ENCODE results near the gene ATG4C.
"Not testable (repeated sequence)": the region's sequence is repeated elsewhere in the genome, so short reads cannot be mapped to it uniquely, and the experiment has no call there.

Gene ATG4C, protein sequence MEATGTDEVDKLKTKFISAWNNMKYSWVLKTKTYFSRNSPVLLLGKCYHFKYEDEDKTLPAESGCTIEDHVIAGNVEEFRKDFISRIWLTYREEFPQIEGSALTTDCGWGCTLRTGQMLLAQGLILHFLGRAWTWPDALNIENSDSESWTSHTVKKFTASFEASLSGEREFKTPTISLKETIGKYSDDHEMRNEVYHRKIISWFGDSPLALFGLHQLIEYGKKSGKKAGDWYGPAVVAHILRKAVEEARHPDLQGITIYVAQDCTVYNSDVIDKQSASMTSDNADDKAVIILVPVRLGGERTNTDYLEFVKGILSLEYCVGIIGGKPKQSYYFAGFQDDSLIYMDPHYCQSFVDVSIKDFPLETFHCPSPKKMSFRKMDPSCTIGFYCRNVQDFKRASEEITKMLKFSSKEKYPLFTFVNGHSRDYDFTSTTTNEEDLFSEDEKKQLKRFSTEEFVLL

DNA sequence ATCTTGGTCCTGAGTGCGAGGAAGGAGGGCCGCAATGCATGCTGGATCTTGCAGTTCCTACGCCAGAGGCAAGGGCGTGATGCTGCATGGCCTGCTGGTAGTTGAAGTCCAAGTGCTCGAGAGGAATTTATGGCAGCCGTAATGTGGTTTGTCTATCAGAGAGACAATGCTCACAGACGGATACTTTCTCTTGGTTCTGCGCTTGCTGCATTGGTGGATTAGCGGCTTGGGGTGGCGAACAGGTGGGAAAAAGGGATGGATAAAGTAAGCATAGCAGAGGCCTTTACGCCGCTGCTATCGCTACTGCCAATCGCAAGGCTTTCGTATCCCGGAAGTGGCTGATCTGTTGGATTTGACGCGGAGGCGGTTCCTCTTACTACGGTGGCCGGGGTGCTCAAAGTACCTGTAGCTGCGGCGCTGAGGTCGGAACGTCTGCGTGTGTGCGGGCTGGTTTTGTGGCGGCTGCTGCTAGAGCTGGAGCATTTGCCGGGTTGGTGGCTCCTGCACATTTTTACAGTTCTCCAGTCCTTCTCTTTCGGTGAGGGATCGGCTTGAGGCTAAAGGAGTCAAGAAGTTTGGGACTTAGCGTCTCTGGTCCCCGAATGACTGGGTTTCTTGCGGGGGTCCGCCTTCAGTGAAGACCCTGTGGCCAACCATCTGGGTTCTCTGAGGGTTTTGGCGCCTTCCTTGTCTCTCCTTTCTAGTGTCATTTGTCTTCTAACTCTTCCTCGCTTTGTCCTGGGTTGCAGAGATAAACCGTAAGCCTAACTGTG is at the start of gene ATG4C:
TSS of gene ATG4C (plus strand) at position 397 of the 773 bp plus-strand sequence. CDS start 19,655 bp downstream, outside the sequence.
- DNase-seq: peak; percentile 89

DNA sequence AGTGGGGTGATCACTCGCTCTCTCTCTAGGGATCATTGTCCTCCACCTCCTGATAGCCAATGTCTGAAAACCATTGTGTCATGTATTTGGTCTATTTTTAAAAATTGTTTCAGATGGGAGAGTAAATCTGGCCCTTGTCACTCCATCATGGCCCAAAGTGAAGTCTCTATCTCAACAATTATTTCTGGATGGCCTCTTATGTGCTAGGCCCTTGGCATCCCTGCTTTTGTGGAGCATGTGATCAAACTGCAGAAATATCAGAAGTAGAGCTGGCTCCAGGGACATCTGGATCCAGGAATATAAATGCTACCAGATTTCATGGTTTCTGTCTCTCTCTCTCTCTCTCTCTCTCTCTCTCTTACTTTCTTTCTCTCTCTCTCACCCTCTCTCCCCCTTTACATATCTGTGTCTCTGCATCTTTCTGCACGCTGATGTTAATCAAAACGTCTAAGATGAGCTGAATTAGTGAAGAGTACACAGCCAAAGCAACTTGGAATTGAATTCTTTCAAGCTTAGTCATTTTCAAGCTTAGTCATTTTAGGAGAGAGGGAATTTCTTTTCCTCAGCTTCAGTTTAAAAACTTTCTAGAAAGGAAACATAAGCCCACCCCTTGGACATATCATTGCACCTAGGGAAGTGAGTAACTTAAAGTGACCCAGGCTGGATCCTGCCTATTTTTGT is 48.3 kb upstream of the ATG4C start:
- DNase-seq: no peak

DNA sequence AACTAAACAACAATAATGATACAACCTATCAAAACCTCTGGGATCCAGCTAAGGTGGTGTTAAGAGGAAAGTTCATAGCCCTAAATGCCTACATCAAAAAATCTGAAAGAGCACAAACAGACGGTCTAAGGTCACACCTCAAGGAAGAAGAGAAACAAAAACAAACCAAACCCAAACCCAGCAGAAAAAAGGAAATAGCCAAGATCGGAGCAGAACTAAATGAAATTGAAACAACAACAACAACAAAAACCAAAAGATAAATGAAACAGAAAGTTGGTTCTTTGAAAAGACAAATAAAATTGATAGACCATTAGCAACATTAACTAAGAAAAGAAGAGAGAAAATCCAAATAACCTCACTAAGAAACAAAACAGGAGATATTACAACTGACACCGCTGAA is 43.2 kb upstream of the ATG4C start:
- not testable (repeated sequence) for DNase-seq

DNA sequence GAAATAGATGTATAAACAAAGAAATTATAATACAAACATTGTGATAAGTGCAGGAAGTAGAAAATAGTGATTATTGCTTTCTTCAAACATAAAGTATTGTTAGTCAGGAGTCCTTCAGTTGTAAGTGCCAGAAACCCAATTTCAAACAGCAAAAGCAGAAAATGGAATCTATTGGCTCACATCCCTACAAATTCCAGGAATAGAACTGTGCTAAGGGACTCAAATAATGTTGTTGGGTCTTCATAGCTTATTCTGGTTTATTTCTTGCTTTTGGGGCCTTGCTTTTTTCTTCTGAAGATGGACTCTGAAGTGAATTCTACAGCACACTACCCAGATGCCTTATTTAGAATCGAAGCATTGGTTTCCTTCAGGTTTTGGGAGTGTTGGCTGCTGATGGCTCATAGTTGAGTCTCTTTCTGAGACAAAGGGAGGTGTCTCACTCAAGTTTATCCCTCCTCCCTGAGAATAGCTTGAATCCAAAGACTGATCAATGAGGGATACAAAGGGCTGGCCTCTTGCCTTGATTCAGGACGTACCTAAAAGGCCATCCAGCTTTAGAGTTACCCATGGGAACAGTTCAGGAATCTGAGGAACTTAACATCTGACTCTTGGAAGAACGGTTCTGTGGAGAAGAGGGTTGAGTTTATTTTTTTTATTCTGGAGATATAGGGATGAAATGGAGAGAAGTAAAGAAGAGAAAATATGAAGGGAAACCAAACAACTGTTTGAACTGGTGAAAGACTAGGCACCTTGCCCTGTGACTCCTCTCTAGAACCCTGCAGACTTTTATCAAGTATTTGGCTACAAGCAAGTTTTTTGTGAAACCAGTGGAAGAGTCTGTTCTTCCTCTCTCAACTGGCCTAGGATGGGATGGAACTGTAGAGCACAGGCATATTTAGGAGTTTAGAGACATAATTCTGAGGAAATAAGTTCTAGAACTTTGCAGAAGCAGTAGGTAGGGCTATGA is 39.0 kb upstream of the ATG4C start:
- no peak for DNase-seq

DNA sequence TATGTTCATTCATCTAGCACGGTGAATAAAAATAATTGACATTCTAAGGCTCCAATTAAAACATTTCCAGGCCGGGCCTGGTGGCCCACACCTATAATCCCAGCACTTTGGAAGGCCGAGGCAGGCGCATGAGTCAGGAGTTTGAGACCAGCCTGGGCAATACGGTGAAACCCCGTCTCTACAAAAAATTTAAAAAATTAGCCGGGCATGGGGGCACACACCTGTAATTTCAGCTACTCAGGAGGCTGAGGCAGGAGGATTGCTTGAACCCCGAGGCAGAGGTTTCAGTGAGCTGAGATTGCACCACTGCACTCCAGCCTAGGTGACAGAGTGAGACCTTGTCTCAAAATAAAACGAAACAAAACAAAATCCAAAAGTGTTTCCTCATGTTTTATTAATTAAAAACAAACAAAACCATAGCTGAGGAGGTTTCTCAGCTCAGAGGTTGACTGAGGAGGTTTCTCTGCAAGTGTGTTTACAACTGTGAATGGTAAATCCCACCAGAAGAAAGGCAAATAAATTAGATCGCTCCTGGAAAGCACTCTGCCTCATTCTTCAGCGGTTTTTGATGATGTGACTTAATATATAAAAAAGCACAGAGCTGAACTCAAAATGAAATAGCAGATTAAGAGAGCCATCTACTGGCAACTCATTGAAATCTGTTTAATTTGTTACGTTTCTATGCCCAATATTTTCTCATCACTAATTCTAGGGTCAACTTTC is 37.7 kb upstream of the ATG4C start:
- DNase-seq: peak; percentile 53

DNA sequence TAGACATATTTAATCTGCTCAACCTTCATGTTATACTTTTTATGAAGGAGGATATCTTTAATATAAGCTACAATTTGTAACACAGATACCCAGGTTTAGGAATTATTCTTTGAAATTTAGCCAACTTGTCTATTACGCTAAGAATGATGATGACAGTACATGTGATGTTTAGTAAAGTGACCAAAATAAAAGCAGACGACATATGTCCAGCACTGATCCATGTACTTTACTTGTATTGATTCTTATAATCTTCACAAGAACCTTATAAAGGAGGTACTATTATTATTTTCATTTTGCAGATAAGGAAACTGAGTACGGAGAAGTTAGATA is 37.2 kb upstream of the ATG4C start:
- DNase-seq: no peak

DNA sequence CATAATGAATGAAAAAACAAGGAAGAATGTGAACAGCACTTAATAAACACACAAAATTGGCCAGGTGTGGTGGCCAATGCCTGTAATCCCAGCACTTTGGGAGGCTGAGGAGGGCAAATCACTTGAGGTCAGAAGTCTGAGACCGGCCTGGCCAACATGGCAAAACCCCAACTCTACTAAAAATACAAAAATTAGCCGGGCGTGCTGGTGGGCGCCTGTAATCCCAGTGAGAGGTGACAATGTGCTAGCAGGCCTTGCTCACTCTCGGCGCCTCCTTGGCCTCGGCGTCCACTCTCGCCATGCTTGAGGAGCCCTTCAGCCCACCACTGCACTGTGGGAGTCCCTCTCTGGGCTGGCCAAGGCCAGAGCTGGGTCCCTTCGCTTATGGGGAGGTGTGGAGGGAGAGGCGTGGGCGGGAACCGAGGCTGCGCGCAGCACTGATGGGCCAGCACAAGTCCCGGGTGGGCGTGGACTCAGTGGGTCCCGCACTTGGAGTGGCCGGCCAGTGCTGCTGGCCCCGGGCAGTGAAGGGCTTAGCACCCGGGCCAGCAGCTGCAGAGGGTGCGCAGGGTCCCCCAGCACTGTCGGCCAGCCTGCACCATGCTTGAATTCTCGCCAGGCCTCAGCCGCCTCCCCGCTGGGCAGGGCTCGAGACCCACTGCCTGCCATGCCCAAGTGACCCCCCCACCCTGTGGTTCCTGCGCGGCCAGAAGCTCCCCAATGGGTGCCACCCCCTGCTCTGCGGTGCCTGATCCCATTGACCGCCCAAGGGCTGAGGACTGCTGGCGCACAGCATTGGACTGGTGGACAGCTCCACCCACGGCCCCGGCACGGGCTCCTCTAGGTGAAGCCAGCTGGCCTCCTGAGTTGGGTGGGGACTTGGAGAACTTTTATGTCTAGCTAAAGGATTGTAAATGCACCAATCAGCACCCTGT is 30.6 kb upstream of the ATG4C start:
- DNase-seq: no peak

DNA sequence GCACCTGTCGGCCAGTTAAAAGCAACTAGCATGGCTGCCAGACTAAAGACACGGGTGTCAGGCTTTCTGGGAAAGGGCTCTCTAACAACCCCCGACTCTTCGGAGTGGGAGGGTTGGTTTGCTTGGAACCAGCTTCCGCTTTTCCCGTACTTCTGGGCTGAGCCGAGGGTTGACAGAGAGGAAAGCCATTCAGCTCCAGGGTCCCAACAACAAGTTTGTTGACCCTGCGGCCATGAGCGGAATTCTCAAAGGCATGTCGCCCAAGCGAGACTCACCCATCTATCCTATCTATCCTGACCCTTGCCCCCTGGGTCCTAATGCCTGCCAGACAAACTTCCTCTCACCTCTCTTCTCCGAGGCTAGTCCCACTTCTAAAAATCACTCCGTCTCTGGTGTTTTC is 29.0 kb upstream of the ATG4C start:
- DNase-seq: not testable (repeated sequence)

DNA sequence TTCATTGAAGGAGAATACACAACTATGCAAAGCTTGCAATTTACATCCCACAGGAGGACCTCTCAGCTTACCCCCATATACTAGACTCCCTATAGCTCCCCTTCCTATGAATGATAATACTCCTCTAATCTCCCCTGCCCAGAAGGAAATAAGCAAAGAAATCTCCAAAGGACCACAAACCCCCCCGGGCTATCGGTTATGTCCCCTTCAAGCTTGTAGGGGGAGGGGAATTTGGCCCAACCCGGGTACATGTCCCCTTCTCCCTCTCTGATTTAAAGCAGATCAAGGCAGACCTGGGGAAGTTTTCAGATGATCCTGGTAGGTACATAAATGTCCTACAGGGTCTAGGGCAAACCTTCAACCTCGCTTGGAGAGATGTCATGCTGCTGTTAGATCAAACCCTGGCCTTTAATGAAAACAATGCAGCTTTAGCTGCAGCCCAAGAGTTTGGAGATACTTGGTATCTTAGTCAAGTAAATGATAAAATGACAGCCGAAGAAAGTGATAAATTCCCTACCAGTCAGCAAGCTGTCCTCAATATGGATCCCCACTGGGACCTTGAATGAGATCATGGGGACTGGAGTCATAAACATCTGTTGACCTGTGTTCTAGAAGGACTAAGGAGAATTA is 27.6 kb upstream of the ATG4C start:
- not testable (repeated sequence) for DNase-seq

DNA sequence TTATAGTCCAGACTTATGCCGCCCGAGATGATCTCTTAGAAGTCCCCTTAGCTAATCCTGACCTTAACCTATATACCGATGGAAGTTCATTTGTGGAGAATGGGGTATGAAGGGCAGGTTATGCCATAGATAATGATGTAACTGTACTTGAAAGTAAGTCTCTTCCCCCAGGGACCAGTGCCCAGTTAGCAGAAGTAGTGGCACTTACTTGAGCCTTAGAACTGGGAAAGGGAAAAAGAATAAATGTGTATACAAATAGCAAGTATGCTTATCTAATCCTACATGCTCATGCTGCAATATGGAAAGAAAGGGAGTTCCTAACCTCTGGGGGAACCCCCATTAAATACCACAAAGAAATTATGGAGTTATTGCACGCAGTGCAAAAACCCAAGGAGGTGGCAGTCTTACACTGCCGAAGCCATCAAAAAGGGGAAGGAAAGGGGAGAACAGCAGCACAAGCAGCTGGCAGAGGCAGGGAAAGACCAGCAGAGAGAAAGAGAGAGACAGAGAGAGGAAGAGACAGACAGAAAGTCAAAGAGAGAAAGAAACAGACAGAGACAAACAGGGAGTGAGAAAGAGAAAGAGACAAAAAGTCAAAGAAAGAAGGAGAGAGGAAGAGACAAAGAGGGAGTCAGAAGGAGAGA is 24.6 kb upstream of the ATG4C start:
- peak; percentile 37 for DNase-seq

DNA sequence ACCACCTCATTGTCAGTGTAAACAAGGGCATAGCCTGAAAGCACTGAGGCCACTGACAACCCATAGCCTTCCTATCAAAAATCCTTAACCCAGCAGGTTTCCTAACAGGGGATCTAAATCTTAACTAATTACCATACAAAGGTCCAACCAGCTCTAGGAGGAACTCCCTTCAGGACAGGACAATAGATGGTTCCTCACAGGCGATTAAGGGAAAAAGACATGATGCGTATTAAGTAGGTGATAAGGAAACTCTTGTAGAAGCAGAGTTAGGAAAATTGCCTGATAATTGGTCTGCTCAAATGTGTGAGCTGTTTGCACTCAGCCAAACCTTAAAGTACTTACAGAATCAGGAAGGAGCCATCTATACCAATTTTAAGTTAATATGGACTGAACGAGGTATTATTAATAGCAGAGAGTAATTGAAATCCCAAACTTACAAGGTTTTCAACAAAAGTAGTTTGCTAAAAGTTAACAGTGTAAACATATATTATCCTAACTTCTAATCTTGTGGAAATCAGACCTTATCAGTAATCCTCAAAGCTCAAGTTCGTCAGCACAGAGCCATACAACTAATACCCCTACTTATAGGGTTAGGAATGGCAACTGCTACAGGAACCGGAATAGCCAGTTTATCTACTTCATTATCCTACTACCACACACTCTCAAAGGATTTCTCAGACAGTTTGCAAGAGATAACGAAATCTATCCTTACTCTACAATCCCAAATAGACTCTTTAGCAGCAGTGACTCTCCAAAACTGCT is 23.7 kb upstream of the ATG4C start:
- DNase-seq: not testable (repeated sequence)

DNA sequence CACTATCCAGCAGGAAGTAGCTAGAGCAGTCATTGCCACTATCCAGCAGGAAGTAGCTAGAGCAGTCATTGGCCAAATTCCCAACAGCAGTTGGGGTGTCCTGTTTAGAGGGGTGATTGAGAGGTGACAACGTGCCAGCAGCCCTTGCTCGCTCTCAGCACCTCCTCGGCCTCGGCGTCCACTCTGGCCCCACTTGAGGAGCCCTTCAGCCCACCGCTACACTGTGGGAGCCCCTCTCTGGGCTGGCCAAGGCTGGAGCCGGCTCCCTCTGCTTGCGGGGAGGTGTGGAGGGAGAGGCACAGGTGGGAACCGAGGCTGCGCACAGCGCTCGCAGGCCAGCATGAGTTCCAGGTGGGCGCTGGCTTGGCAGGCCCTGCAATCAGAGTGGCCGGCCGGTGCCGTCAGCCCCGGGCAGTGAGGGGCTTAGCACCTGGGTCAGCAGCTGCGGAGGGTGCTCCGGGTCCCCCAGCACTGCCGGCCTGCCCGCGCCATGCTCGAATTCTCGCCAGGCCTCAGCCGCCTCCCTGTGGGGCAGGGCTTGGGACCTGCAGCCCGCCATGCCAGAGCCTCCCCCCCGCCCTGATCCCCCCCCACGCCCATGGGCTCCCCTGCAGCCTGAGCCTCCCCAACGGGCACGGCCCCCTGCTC is 22.6 kb upstream of the ATG4C start:
- not testable (repeated sequence) for DNase-seq

DNA sequence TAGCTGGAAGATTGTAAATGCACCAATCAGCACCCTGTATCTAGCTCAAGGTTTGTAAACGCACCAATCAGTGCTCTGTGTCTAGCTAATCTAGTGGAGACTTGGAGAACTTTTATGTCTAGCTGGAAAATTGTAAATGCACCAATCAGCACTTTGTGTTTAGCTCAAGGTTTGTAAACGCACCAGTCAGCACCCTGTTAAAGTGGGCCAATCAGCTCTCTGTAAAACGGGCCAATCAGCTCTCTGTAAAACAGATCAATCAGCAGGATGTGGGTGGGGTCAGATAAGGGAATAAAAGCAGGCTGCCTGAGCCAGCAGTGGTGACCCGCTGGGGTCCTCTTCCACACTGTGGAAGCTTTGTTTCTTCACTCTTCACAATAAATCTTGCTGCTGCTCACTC is 21.9 kb upstream of the ATG4C start:
- DNase-seq: not testable (repeated sequence)

DNA sequence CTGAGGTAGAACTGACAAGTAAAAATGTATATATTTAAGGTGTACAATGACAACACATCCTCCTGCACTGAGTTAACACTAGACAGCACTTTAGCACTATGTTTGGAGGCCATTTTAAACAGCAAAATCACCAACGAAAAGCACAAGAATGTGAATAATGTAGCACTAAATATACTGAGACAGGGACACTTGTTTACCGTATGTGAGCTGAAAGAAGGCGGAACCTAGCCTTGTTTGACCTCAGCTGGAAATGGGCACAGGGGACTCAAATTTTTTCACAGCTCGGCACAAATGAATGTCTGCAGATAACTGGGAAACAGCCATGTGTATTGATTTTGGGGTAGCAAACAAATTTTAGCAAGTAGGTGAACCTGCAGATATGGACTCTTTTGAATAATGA is 18.0 kb upstream of the ATG4C start:
- DNase-seq: no peak

DNA sequence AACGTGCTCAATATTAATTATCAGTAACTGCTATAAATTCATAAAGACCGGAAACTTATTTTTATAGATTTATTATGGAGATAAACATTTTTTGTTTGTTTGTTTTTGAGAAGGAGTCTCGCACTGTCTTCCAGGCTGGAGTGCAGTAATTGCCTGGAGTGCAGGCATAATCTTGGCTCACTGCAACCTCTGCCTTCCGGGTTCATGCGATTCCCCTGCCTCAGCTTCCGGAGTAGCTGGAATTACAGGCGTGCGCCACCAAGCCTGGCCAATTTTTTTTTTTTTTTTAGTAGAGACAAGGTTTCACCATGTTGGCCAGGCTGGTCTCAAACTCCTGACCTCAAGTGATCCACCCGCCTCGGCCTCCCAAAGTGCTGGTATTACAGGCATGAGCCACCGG is 15.4 kb upstream of the ATG4C start:
- not testable (repeated sequence) for DNase-seq

DNA sequence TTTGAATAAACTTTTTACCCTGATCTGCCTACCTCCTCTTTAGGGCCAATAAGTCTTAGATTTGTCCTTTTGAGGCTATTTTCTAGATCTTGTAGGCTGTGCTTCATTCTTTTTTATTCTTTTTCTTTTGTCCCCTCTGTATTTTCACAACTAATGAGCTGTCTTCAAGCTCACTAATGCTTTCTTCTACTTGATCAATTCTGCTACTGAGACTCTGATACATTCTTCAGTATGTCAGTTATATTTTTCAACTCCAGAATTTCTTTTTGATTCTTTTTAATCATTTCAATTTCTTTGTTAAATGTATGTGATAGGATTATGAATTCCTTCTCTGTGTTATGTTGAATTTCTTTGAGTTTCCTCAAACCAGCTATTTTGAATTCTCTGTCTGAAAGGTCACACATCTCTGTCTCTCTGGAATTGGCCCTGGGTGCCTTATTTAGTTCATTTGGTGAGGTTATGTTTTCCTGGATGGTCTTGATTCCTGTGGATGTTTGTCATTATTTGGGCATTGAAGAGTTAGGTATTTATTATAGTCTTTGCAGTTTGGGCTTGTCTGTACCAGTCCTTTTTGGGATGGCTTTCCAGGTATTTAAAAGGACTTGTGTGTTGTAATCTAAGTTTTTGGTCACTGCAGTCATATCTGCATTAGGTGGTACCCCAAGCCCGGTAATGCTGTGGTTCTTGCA is 11.2 kb upstream of the ATG4C start:
- no peak for DNase-seq

DNA sequence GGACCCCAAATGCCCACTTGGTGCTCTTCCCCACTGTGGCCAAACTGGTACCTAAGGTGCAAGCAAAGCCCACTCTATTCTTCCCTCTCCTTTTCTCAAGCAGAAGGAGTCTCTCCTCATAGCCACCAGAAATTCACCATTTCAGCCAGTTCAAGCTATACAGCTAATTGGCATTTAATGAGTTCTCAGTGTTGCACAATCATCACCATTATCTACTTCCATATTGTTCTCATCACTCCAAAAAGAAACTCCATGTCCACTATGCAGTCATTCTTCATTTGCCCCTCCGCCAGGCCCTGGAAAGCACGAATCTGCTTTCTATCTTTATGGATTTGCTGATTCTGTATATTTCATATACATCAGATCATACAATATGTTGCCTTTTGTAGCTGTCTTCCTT is 9.9 kb upstream of the ATG4C start:
- no peak for DNase-seq
